Hepatocyte (in vitro differentiated cells): ENCODE data around the gene PTPRE. TPM values are rescaled to one million over a fixed set of nuclear protein-coding genes. Genes with fewer than 3 reads are reported as not detected.

ENCODE experiments used
- DNase-seq: peaks from one replicate; pipeline ENCODE4 v3.0.0-alpha.2; 2016; ENCODE audit warnings: low spot score
- H2AFZ ChIP-seq: fragments of 200-600 bp; sonication (generic); 2 replicates; pipeline ENCODE4 v1.6.0; 2016; ENCODE audit warnings: antibody characterized with exemption, mild to moderate bottlenecking
- H3K27ac ChIP-seq: fragments of 200-600 bp; sonication (generic); 2 replicates; pipeline ENCODE4 v1.5.1; 2016; ENCODE audit warnings: mild to moderate bottlenecking
- H3K27me3 ChIP-seq: fragments of 200-600 bp; sonication (generic); 2 replicates; pipeline ENCODE4 v1.6.1; 2016
- H3K36me3 ChIP-seq: fragments of 200-600 bp; sonication (generic); replicated peaks from 2 replicates; pipeline ENCODE4 v1.5.1; 2016; ENCODE audit warnings: low read depth; ENCODE audit not compliant: insufficient read depth
- H3K4me1 ChIP-seq: fragments of 200-600 bp; sonication (generic); 2 replicates; pipeline ENCODE4 v1.5.1; 2016; ENCODE audit warnings: mild to moderate bottlenecking, moderate library complexity; ENCODE audit not compliant: insufficient read depth
- H3K4me2 ChIP-seq: fragments of 200-600 bp; sonication (generic); 2 replicates; pipeline ENCODE4 v1.6.0; 2016
- H3K4me3 ChIP-seq: fragments of 200-600 bp; sonication (generic); 2 replicates; pipeline ENCODE4 v1.5.1; 2016; ENCODE audit warnings: mild to moderate bottlenecking
- H3K79me2 ChIP-seq: fragments of 200-600 bp; sonication (generic); 2 replicates; pipeline ENCODE4 v1.6.0; 2017; ENCODE audit warnings: mild to moderate bottlenecking
- H3K9me2 ChIP-seq: fragments of 200-600 bp; sonication (generic); replicated peaks from 2 replicates; pipeline ENCODE4 v1.6.0; 2017; ENCODE audit warnings: mild to moderate bottlenecking; ENCODE audit not compliant: insufficient read depth
- H3K9me3 ChIP-seq: fragments of 200-600 bp; sonication (generic); 2 replicates; pipeline ENCODE4 v1.5.1; 2016; ENCODE audit warnings: low read depth, mild to moderate bottlenecking
- H4K20me1 ChIP-seq: fragments of 200-600 bp; sonication (generic); 2 replicates; pipeline ENCODE4 v1.6.0; 2016; ENCODE audit warnings: mild to moderate bottlenecking; ENCODE audit not compliant: insufficient read depth, poor library complexity, severe bottlenecking
- EZH2 ChIP-seq: fragments of 200-600 bp; sonication (generic); IDR thresholded peaks from 2 replicates; pipeline ENCODE4 v1.6.1; 2016; ENCODE audit warnings: antibody characterized with exemption, mild to moderate bottlenecking, borderline replicate concordance
- EZH2phosphoT487 ChIP-seq: fragments of 200-600 bp; sonication (generic); IDR thresholded peaks from one replicate; pipeline ENCODE4 v1.6.1; 2018; ENCODE audit warnings: antibody characterized with exemption, mild to moderate bottlenecking, low read depth, moderate library complexity; ENCODE audit not compliant: unreplicated experiment, severe bottlenecking
- WGBS: methylation state at CpG from one replicate; pipeline ENCODE4 v1.1.6; 2016; ENCODE audit warnings: low lambda C conversion rate; ENCODE audit errors: missing lambda C conversion rate; 5-methylcytosine and 5-hydroxymethylcytosine counted together
- polyA plus RNA-seq: library from polyadenylated mRNA; unstranded; fragments of >200 nt; fragmentation: Nextera tagmentation; extraction: Ambion mirVana; gene quantifications from 2 replicates; pipeline ENCODE4 v1.2.1, GENCODE V29; 2016
- total RNA-seq: library from RNA; depleted of rRNA; stranded (reverse); fragments of >200 nt; gene quantifications from 2 replicates; pipeline ENCODE4 v1.2.3, GENCODE V29; 2014
- TF ChIP-seq, protein P1 (sequence below): fragments of 200-600 bp; sonication (generic); IDR thresholded peaks from 2 replicates; pipeline ENCODE4 v1.5.1; 2016; ENCODE audit warnings: antibody characterized with exemption, mild to moderate bottlenecking; ENCODE audit not compliant: poor library complexity

Gene PTPRE
- total and polyA plus RNA-seq, 2 experiments from 2014 or later: 3.2 to 10.1 TPM

DNA sequence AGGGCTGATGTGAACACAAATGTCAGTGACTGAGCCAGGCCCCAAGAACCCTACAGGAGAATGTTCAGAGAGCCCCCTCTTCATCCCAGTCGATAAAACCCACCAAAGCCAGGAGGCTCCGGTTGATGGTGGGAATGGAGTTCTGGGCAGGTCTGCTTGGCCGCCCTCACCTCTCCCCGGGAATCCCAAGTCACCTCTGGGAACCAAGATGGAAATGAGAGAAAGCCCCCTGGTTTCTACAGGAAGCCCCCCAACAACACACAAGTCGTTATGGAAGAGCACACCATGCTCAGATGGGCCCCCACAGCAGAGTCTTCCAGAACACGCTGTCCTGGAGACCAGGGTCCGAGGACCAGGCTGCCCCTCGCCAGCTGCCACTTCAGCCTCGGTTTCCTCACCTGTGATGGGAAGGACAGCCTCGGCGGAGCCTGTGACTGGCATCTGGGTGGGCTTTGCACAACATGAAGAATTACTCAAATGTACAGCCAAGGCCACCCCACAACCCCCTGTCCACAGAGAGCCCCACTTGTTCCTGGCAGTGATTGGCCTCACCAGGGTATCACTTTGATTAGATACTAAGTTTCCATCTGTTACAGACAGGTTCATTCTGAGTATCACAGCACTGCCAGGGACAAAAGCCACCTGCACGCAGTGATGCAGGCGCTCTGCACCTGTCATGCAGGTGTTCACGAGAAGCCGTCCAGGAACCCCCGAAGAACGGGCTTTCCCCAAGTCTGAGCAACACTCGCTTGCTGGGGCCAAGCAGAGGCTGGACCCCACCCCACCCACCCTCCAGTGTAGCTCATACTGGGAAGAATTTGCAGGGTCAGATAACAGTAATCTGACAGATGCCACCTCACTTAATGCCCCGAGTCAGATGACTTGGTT is 161.7 kb downstream of the PTPRE start:
- H3K27me3 ChIP-seq: no peaks in the 10 kb centered on the region
- H3K4me3 ChIP-seq: no peak overlapping the region
- no peaks in the 10 kb centered on the region for H3K9me2 ChIP-seq
- no peak overlapping the region for H2AFZ ChIP-seq
- DNase-seq: no peak
- no peaks in the 10 kb centered on the region for H3K9me3 ChIP-seq
- H3K4me2 ChIP-seq: no peak overlapping the region
- no peaks in the 10 kb centered on the region for H4K20me1 ChIP-seq
- H3K27ac ChIP-seq: no peak overlapping the region
- TF ChIP-seq, protein P1, sequence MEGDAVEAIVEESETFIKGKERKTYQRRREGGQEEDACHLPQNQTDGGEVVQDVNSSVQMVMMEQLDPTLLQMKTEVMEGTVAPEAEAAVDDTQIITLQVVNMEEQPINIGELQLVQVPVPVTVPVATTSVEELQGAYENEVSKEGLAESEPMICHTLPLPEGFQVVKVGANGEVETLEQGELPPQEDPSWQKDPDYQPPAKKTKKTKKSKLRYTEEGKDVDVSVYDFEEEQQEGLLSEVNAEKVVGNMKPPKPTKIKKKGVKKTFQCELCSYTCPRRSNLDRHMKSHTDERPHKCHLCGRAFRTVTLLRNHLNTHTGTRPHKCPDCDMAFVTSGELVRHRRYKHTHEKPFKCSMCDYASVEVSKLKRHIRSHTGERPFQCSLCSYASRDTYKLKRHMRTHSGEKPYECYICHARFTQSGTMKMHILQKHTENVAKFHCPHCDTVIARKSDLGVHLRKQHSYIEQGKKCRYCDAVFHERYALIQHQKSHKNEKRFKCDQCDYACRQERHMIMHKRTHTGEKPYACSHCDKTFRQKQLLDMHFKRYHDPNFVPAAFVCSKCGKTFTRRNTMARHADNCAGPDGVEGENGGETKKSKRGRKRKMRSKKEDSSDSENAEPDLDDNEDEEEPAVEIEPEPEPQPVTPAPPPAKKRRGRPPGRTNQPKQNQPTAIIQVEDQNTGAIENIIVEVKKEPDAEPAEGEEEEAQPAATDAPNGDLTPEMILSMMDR: no peak
- TF ChIP-seq EZH2phosphoT487: no peak
- no peak for TF ChIP-seq EZH2
- no peaks in the 10 kb centered on the region for H3K79me2 ChIP-seq
- no peaks in the 10 kb centered on the region for H3K36me3 ChIP-seq
- WGBS: 94% methylated on average over 19 of the region's 19 CpGs
- no peaks in the 10 kb centered on the region for H3K4me1 ChIP-seq

DNA sequence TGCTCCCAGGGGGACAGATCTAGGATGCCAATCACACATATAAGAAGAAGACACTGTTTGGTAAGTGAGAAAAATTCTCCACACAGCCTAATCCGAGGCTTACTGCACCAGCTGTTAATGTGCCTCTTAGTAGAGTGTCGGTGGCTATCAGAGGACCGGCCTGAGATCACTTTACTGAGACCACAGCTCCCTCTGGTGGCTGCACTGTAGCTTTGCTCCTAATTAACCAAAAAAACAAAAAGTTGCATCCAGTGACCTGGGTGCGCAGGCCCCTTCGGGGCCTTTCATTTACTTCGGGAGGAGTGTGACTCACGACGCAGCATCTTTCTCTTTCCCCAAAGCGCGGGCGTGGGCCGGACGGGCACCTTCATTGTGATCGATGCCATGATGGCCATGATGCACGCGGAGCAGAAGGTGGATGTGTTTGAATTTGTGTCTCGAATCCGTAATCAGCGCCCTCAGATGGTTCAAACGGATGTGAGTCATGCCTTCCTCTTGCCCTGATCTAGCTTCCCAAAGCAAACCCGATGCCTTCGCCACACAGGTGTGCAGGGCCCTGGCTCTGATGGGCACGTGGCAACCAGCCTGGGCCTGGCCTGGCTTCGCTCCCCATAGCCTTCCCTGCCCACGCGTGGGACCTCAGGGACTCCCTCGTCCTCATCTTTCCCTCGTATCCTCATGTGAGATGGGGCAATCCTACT is 162.6 kb downstream of the PTPRE start:
- Histone ChIP-seq H3K4me1 (no peaks in the 10 kb centered on the region), H3K27me3 (no peaks in the 10 kb centered on the region), H4K20me1 (no peaks in the 10 kb centered on the region), H3K4me3 (no peak overlapping the region), H3K36me3 (no peaks in the 10 kb centered on the region), H2AFZ (no peak overlapping the region), H3K9me2 (no peaks in the 10 kb centered on the region), H3K4me2 (peak overlapping the region; percentile 59), H3K9me3 (no peaks in the 10 kb centered on the region), H3K79me2 (no peaks in the 10 kb centered on the region), H3K27ac (no peak overlapping the region)
- WGBS: 43% methylated on average over 27 of the region's 28 CpGs
- peak; percentile 89 for DNase-seq
- TF ChIP-seq, protein P1: peak; percentile 85
- TF ChIP-seq EZH2phosphoT487 (no peak), EZH2 (no peak)

DNA sequence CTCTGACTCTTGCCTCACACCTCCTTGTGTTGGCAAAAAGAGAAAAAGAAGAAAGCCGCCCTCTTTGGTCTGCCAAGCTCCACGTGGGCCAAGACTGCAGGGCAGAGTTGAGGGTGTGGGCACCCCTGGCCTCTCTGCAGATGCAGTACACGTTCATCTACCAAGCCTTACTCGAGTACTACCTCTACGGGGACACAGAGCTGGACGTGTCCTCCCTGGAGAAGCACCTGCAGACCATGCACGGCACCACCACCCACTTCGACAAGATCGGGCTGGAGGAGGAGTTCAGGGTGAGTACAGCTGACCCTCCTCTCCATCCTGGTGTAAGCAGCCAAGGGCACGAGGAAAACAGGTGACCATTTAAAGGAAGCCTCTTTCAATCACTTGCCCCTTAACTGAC is 163.3 kb downstream of the PTPRE start:
- Histone ChIP-seq H3K4me2 (no peak overlapping the region), H4K20me1 (no peaks in the 10 kb centered on the region), H3K27ac (no peak overlapping the region), H3K4me1 (no peaks in the 10 kb centered on the region), H3K9me2 (no peaks in the 10 kb centered on the region), H3K79me2 (no peaks in the 10 kb centered on the region), H3K36me3 (no peaks in the 10 kb centered on the region), H2AFZ (no peak overlapping the region), H3K27me3 (no peaks in the 10 kb centered on the region), H3K4me3 (no peak overlapping the region), H3K9me3 (no peaks in the 10 kb centered on the region)
- 87% methylated on average over 10 of the region's 10 CpGs for WGBS
- DNase-seq: no peak
- TF ChIP-seq EZH2 (no peak), EZH2phosphoT487 (no peak)
- TF ChIP-seq, protein P1: no peak
